Panc1 (cell line): ENCODE results near the gene OR51G2. TPM values are rescaled to one million over a fixed set of nuclear protein-coding genes. Genes with fewer than 3 reads are reported as not detected.

ENCODE experiments used
- ATAC-seq: fragments of 200-7000 bp; cut with Tn5 transposase; 2 replicates; pipeline ENCODE4 v1.9.1; 2020; ENCODE audit warnings: mild to moderate bottlenecking, moderate library complexity
- BruUV-seq: library from RNA; stranded (reverse); fragments of 400-500 nt; replicated peaks from 2 replicates; lab custom pipeline; 2021; lab: Mats Ljungman, UMichigan
- CTCF ChIA-PET: fragments of 300-600 bp; sonication (Branson Sonifier 250); formaldehyde crosslinking; loops from one replicate; lab custom pipeline; 2022; ENCODE audit warnings: antibody characterized with exemption; lab: Charles Lee
- POLR2A ChIA-PET: fragments of 300-600 bp; sonication (Branson Sonifier 250); formaldehyde crosslinking; loops from one replicate; lab custom pipeline; 2022; ENCODE audit warnings: antibody characterized with exemption; lab: Charles Lee
- DNase-seq: peaks from one replicate; pipeline ENCODE4 v3.0.0-alpha.2; 2010; ENCODE audit warnings: low read depth, low spot score
- H3K27ac ChIP-seq: 2 replicates; pipeline ENCODE4 v1.5.1; 2011; ENCODE audit warnings: mild to moderate bottlenecking, low read length, inconsistent platforms
- H3K27me3 ChIP-seq: fragments of 200-500 bp; sonication (Bioruptor generic); 2 replicates; pipeline ENCODE4 v1.6.0; 2014; ENCODE audit warnings: low read length, inconsistent platforms; ENCODE audit not compliant: control insufficient read depth, insufficient read depth
- H3K36me3 ChIP-seq: fragments of 200-500 bp; sonication (Bioruptor generic); 2 replicates; pipeline ENCODE4 v1.5.1; 2014; ENCODE audit warnings: inconsistent platforms, mild to moderate bottlenecking, low read length, moderate library complexity; ENCODE audit not compliant: control insufficient read depth, insufficient read depth
- H3K4me1 ChIP-seq: 2 replicates; pipeline ENCODE4 v1.5.1; 2011; ENCODE audit warnings: inconsistent platforms, mild to moderate bottlenecking, low read length, moderate library complexity; ENCODE audit not compliant: control insufficient read depth, insufficient read depth
- H3K4me3 ChIP-seq, 2 experiments: 2 replicates each; pipeline ENCODE4 v1.5.1; 2011 to 2012; ENCODE audit warnings: low read depth in 2 of 2, low read length in 2 of 2, mild to moderate bottlenecking in 2 of 2, inconsistent platforms in 1 of 2, moderate library complexity in 1 of 2
- H3K9me3 ChIP-seq: fragments of 200-500 bp; sonication (Bioruptor generic); 2 replicates; pipeline ENCODE4 v1.5.1; 2014; ENCODE audit warnings: low read depth, mild to moderate bottlenecking, inconsistent platforms, low read length, moderate library complexity; ENCODE audit not compliant: control insufficient read depth, insufficient read depth
- CTCF ChIP-seq: fragments of 450-650 bp; IDR thresholded peaks from 2 replicates; pipeline ENCODE4 v1.5.1; 2017; ENCODE audit warnings: mild to moderate bottlenecking
- POLR2AphosphoS5 ChIP-seq: IDR thresholded peaks from 2 replicates; pipeline ENCODE4 v1.6.1; 2012; ENCODE audit warnings: mild to moderate bottlenecking, low read depth, low read length, moderate library complexity
- REST ChIP-seq, 2 experiments: IDR thresholded peaks; 2 replicates each; pipeline ENCODE4 v1.6.1; 2011 to 2012; ENCODE audit warnings: low read depth in 2 of 2, control low read depth in 1 of 2, low read length in 1 of 2, mild to moderate bottlenecking in 1 of 2, moderate library complexity in 1 of 2; ENCODE audit not compliant: insufficient read depth in 1 of 2
- SIN3A ChIP-seq: IDR thresholded peaks from 2 replicates; pipeline ENCODE4 v1.6.1; 2012; ENCODE audit warnings: low read depth, mild to moderate bottlenecking, low read length, moderate library complexity, borderline replicate concordance; ENCODE audit not compliant: insufficient read depth
- TCF7L2 ChIP-seq: IDR thresholded peaks from 2 replicates; pipeline ENCODE4 v1.6.1; 2011; ENCODE audit warnings: mild to moderate bottlenecking, low read depth, low read length, inconsistent platforms
- in situ Hi-C: cut with HindIII; loops from 2 replicates; pipeline ENCODE4 v1.10.0; 2016; ENCODE audit warnings: low sequenced_read_pairs, low pct_unique_long_range_greater_than_20kb
- intact Hi-C: fragments of 100-400 bp; cut with micrococcal nuclease; formaldehyde crosslinking; loops from one replicate; pipeline ENCODE4 v1.10.0; 2022; ENCODE audit not compliant: unreplicated experiment
- total RNA-seq: library from RNA; stranded (reverse); gene quantifications from one replicate; pipeline ENCODE4 v1.2.1, GENCODE V29; 2021; ENCODE audit not compliant: unreplicated experiment

Gene OR51G2
- total RNA-seq, 1 experiment from 2014 or later = not detected

GRCh38 chr11:4881188-4881587, 38.0 kb downstream of the OR51G2 start:
- in situ Hi-C loops = no loop called here
- no peak overlapping the region for H3K27ac ChIP-seq
- H3K27me3 ChIP-seq = no peaks in the 10 kb centered on the region
- ATAC-seq (no peak), DNase-seq (no peak)
- H3K9me3 ChIP-seq = no peaks in the 10 kb centered on the region
- H3K36me3 ChIP-seq = no peaks in the 10 kb centered on the region
- no TSS peak for BruUV-seq
- intact Hi-C loops = no loop called here
- CTCF ChIA-PET = no interaction called here
- no peaks in the 10 kb centered on the region for H3K4me1 ChIP-seq
- TF ChIP-seq CTCF (no peak), POLR2AphosphoS5 (no peak)
- POLR2A ChIA-PET = no interaction called here
- no peak overlapping the region for H3K4me3 ChIP-seq

DNA sequence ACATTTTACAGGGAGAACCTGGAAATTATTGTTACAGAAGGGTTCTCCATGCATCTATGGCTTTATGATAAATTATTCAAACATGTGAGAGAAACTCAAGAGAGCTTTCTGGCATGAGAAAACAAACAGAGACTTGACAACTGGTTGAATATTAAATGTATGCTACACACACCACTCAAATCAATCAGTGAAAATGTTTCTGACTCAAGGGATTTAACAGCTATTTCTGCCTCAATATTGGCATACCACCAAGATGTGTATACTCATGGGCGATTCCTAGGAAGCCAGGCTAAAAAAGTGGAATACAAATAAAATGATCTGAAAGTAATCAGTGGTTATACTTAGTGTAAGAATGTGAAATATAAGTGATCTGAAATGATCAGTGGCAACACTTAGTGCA, 53.3 kb downstream of the OR51G2 start:
- Histone ChIP-seq H3K27ac (no peak overlapping the region), H3K4me1 (no peaks in the 10 kb centered on the region), H3K9me3 (no peaks in the 10 kb centered on the region), H3K4me3 (no peak overlapping the region), H3K27me3 (no peaks in the 10 kb centered on the region), H3K36me3 (no peaks in the 10 kb centered on the region)
- ATAC-seq (no peak), DNase-seq (no peak)
- POLR2A ChIA-PET = no interaction called here
- TF ChIP-seq POLR2AphosphoS5 = no peak
- TF ChIP-seq CTCF = no peak
- no peak for TF ChIP-seq SIN3A
- no peak for TF ChIP-seq TCF7L2
- TF ChIP-seq REST (IDR thresholded peaks at IDR 0.05; ENCODE audit: insufficient read depth in 1 of 2, low read depth in 2 of 2, low read length in 1 of 2) = no peak
- intact Hi-C loops (no loop called here), in situ Hi-C loops (no loop called here)
- no TSS peak for BruUV-seq
- CTCF ChIA-PET = no interaction called here

- no peaks in the 10 kb centered on the region for H3K9me3 ChIP-seq
- H3K27ac ChIP-seq = no peak overlapping the region
- POLR2A ChIA-PET = no interaction called here
- H3K27me3 ChIP-seq = no peaks in the 10 kb centered on the region
- in situ Hi-C loops (no loop called here), intact Hi-C loops (no loop called here)
- no peaks in the 10 kb centered on the region for H3K36me3 ChIP-seq
- no TSS peak for BruUV-seq
- no peak overlapping the region for H3K4me3 ChIP-seq
- no peaks in the 10 kb centered on the region for H3K4me1 ChIP-seq
- no peak for DNase-seq
- CTCF ChIA-PET = no interaction called here
- TF ChIP-seq REST (IDR thresholded peaks at IDR 0.05; ENCODE audit: insufficient read depth in 1 of 2, low read depth in 2 of 2, low read length in 1 of 2) = no peak
- ATAC-seq = no peak
Measured at GRCh38 chr11:4863876-4864275, 55.3 kb downstream of the OR51G2 start.
